HG03025 (cell line): Measurements from ENCODE around the gene MAP7D1.
"Not testable (repeated sequence)": the region's sequence is repeated elsewhere in the genome, so short reads cannot be mapped to it uniquely, and the experiment has no call there.

Experiments
- ATAC-seq: cut with Tn5 transposase; IDR thresholded peaks from one replicate; pipeline ENCODE4 v1.9.1; 2021; ENCODE audit warnings: mild to moderate bottlenecking, moderate library complexity; ENCODE audit not compliant: unreplicated experiment, low FRiP score

Gene MAP7D1

GRCh38 chr1:36151134-36151844 is 4.7 kb upstream of the MAP7D1 start:
- ATAC-seq: no peak

DNA sequence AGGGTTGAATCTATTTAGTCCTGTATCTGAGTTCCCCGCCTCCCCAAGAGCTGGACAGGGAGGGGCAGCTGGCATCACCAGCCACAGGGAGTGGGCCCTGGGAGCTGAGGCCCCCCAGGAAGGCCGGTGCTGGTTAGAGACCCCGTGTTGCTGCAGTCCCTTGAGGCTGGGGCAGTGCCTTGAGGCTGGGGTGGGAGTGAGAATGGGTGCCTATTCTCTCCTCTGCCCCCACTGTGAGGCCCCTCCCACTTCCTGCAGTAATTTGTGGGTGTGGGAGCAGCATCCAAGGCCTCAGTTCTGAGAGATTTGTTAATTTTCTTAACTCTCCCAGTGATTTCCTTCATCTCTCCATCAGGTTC is 4.1 kb upstream of the MAP7D1 start:
- no peak for ATAC-seq

DNA sequence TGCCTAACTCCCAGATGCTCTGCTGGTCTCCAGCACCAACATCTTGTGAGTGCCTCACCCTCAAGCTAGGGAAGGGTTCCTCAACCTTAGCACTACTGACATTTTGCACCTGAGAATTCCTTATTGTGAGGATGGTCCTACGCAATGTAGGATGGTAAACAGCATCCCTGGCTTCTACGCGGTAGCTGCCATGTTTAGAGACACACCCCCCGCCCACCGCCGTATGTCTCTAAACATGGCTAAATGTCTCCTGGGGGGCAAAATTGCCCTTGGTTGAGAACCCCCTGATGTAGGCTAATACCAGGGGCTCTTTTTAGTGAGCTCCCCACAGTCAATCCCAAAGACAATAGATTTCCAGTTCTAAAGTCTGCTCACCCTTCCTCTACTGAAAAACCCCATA is 2.5 kb upstream of the MAP7D1 start:
- ATAC-seq: no peak

- no peak for ATAC-seq
Measured at GRCh38 chr1:36154335-36154734, 1.6 kb upstream of the MAP7D1 start.

DNA sequence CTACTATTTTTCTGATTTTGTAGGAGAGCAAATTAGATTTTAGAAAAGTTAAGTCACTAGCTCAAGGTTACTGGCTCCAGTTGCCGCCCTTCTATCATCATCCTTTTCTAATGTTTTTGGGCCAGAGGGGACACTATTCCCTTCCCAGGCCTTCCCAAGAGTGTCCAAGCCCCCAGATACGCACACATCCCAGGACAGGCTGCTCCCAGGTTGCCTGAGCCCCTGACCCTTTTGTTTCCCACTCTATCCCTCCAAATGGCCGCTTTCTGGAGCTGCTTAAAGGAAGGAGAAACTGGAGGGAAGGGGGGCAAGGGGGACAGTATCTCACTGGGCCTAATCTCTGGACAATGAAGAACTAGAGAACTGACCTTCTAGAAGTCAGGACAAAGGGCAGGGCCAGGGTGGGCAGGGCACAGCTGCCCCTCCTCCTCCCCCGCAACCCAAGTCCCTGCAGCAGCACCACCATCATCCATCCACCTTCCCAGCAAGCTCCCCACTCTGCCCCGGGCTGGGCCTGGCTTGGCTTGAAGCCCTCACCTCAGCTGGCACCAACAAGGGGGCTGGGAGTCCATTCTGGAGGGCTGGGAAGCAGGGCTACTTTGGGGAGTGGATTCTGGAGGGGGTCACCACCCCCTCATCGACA is 1.1 kb upstream of the MAP7D1 start:
- no peak for ATAC-seq

DNA sequence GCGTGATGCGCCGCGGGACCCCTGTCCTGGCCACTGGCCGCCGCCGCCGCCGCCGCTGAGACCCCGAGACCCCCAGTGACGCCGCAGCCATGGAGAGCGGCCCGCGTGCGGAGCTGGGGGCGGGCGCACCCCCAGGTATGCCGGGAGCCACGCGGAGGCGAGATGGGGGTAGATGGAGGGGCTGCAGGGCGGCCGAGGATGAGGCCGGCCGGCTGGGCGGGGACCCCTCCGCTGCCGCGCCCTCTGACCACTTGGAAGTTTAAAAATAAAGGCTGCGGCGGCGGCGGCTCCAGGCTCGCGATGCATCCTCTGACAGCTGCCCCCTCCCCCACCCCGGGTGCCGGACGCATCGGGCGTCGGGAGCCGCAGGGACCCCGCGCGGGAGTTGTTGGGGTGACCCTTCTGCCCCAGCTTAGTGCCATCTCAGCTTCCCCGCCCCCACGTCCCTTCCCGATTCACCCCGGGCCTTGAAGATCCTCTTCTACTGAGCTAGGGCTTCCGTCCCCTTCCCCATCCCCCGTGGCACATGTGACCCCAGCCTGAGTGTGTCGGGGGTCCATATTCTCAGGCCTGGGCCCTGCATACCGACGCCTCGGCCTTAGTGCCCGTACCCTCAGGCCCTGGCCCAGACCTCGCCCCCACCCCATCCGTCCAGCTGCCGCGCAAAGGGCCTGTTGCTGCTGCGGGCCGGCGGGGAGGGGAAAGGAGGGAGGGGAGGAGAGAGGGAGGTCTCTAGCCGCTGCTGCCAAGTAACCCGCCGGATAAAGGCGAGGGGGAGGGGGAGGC is 562 bp downstream of the MAP7D1 start:
- no peak for ATAC-seq

GRCh38 chr1:36157115-36157903 is 1.3 kb downstream of the MAP7D1 start:
- ATAC-seq: no peak

GRCh38 chr1:36157973-36158826 is 2.2 kb downstream of the MAP7D1 start:
- no peak for ATAC-seq

DNA sequence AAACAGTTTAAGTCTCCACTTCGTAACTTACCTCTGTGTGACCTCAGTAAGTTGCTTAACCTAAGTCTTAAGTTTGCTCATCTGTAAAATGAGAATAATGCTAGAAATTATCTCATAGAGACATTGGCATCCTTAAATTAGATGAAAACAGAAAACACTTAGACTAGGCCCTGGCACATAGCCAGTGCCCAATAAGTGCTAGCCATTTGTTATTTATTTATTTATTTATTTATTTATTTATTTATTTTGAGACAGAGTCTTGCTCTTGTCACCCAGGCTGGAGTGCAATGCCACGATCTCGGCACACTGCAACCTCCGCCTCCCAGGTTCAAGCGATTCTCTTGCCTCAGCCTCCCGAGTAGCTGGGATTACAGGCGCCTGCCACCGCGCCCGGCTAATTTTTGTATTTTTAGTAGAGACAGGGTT is 2.9 kb downstream of the MAP7D1 start:
- ATAC-seq: not testable (repeated sequence)

- no peak for ATAC-seq
Measured at GRCh38 chr1:36159614-36160387, 3.8 kb downstream of the MAP7D1 start.

GRCh38 chr1:36160388-36160948 is 4.5 kb downstream of the MAP7D1 start:
- no peak for ATAC-seq

GRCh38 chr1:36160949-36161485 is 5.1 kb downstream of the MAP7D1 start:
- ATAC-seq: no peak

DNA sequence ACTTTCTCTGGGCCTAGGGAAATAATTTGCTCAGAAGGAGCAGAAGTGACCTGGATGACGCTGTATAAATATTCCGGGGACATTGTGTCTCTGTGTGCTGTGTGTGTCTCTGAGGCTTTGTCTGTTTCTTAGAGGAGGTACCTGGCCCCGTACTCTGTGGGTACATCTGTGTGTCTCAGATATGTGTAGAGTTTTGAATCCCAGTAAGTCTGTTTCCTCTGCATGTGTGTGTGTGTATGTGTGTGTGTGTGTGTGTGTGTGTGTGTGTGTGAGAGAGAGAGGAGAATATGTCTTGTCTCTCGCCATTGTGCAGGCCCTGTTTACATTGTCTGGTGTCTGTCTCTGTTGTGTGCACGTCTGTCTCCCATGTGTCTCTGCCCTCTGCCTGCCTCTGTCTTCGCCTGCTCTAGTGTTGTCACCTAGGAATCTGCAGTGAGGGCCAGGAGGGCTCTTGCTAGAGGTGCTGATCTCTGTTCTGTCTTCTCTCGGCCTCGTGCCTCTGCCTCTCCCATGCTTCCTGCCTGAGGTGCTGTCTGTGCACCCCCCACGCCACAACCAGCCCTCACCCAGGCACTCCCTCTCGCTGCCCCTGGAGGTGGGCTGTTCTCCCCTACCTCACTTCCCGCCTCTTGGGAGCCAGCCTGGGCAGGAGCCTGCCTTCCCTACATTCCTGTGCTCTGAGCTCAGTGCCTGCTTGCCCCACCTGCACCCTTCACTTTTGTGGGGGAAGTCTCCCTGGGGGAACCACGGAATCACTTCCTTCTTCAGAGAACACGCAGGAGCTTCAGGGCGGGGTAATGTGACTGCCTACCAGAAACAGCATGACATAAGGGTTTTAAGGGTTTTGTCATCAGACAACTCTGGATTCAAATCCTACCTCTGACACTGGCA is 5.9 kb downstream of the MAP7D1 start:
- no peak for ATAC-seq

DNA sequence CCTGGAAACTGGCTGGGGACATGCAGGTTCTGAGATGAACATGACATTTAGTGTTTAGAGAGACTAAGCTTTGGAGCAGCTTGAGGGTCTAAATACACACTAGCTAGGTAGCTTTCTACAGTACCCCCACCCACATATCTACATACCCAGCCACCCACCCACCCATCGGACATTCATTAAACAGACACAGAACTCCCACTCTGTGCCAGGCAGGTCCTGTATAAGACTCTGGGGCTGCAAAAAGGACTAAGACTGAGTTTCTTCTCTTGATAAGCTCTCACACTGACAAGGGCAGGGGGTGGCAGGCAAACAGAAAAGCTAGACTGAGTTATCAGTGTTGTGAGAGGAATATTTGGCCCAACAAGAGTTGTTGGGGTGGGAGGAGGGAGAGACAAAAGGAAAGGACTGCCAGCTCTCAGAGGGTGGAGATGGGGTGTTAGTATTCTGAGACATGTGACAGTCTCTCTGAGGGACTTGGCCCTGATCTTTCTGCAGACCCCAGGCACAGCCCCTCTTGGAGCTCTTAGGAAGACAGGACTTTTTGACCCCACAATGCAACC is 6.8 kb downstream of the MAP7D1 start:
- ATAC-seq: no peak

GRCh38 chr1:36163426-36163825 is 7.5 kb downstream of the MAP7D1 start:
- no peak for ATAC-seq

GRCh38 chr1:36164361-36164760 is 8.4 kb downstream of the MAP7D1 start:
- ATAC-seq: no peak

DNA sequence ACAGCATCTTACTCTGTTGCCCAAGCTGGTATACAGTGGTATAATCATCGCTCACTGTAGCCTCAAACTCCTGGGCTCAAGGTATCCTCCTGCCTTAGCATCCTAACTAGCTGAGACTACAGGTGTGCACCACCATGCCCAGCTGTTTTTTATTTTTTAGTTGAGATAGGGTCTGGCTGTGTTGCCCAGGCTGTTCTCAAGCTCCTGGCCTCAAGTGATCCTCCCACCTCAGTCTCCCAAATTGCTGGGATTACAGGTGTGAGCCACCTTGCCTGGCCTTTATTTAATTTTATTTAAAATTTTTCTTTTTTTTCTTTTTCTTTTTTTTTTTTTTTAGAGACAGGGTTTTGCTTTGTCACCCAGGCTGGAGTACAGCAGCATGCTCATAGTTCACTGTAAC is 9.2 kb downstream of the MAP7D1 start:
- ATAC-seq: no peak
